Measurements from ENCODE around the gene SAMD9.

The SAMD9 gene

GRCh38 chr7:93053209-93053948, 64.4 kb downstream of the SAMD9 start:
- no peak overlapping the region for H3K4me3 ChIP-seq (ENCODE audit: low read depth, low read length)
- TF ChIP-seq CTCF (IDR thresholded peaks at IDR 0.05; ENCODE audit: borderline replicate concordance, insufficient read depth, low read depth, low read length): no peak

GRCh38 chr7:93051660-93052059, 66.1 kb downstream of the SAMD9 start:
- TF ChIP-seq CTCF (IDR thresholded peaks at IDR 0.05; ENCODE audit: borderline replicate concordance, insufficient read depth, low read depth, low read length): no peak
- H3K4me3 ChIP-seq (ENCODE audit: low read depth, low read length): no peak overlapping the region
